Erythroblast (primary cell): ENCODE results near the gene C14orf39.
"Not testable (repeated sequence)": the region's sequence is repeated elsewhere in the genome, so short reads cannot be mapped to it uniquely, and the experiment has no call there.

Experiments
- DNase-seq, 2 experiments: peaks; one replicate each; lab custom pipeline; 2025; lab: John Stamatoyannopoulos, UW
- GATA1 ChIP-seq: IDR thresholded peaks from 2 replicates; pipeline ENCODE4 v1.6.1; 2011; ENCODE audit warnings: low read depth, mild to moderate bottlenecking, control low read depth, low read length, moderate library complexity
- POLR2A ChIP-seq: IDR thresholded peaks from 2 replicates; pipeline ENCODE4 v1.6.1; 2011; ENCODE audit warnings: mild to moderate bottlenecking, low read length

Gene C14orf39

GRCh38 chr14:60508363-60508706, 22.5 kb upstream of the C14orf39 start:
- TF ChIP-seq POLR2A = no peak
- no peak for TF ChIP-seq GATA1

GRCh38 chr14:60506985-60507829, 21.3 kb upstream of the C14orf39 start:
- no peak for DNase-seq
- TF ChIP-seq GATA1 = no peak
- TF ChIP-seq POLR2A = no peak

More at GRCh38 chr14:60508363-60508706, 22.5 kb upstream of the C14orf39 start:
- DNase-seq = no peak

GRCh38 chr14:60506462-60506984, 20.7 kb upstream of the C14orf39 start:
- DNase-seq = no peak
- TF ChIP-seq GATA1 (no peak), POLR2A (no peak)

DNA sequence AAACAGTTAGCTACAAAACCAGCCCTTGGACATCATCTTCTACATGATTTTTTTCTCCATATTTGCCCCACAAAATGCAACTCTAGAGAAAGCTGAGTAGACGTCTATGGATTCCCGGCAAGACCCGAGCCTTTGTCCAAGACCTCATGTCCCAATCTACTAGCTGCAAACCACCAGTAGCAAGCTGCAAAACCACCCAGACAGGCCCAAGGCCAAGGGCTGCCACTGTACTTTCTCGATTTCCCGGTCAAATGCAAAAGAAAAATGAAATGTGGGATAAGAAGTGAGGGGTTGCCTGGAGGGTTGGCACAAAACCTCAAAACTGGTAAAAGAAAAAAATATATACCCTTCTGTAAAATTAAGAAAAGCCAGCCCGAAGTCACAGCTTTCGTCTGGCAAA, 20.1 kb upstream of the C14orf39 start:
- TF ChIP-seq GATA1 = no peak
- no peak for TF ChIP-seq POLR2A
- no peak for DNase-seq

DNA sequence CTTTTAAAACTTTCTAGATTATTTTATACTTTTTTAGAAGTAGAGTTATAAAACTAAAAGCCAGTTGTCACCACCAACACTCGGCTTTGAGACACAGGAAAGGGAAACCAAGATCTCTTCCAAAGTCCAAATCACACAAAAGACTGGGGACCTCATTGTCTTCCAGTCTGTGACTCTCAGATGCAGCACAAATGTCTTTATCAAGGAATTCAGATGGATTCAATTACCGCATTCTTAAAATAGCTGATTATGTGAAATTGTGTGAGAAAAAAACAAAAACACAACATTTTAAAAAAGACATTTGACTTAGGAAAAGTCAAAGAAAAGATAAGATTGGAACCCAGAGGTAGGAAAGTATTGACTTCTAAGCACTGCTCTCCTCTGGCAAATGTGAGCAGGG, 19.6 kb upstream of the C14orf39 start:
- TF ChIP-seq POLR2A = no peak
- TF ChIP-seq GATA1 = no peak
- no peak for DNase-seq

GRCh38 chr14:60502541-60502940, 16.7 kb upstream of the C14orf39 start:
- TF ChIP-seq POLR2A = no peak
- TF ChIP-seq GATA1 = no peak
- no peak for DNase-seq

DNA sequence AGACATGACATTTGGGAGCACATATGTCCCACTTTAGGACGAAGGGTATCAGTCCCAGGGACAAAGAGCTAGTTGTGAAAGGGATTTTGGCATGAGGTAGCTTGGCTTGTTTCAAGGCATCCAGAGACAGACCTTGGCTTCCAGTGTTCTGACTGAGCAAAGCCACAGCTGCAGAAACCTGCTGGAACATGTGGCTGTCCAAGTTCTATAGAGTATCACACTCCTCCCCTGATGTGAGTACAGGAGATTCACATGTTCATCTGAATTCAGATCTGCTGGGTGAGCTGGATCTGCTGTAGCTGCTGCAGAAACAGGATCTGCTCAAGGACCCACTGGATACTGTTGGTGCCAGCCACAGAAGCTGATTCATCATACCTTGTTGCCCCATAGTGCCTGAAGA, 10.1 kb upstream of the C14orf39 start:
- TF ChIP-seq POLR2A = no peak
- no peak for TF ChIP-seq GATA1
- no peak for DNase-seq

GRCh38 chr14:60490270-60490669, 4.4 kb upstream of the C14orf39 start:
- TF ChIP-seq GATA1 = no peak
- no peak for TF ChIP-seq POLR2A
- DNase-seq = no peak

DNA sequence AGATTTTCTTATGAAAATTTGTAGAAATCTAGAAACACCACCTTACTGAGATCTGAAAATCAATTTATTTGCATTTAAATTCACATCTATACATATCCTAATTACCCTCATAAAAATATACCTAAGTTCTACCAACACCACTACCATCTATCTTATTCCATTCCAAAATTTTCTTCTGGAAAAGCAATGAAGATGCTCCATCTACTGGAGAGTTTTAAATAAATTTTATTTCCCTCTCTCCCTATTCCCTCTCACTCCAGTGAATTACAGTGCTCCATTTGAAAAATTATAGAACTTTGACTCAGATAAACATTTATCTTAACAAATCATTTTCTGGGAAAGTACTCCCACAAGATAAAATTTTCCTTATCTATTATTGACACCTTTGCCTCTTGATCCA, 2.3 kb upstream of the C14orf39 start:
- TF ChIP-seq POLR2A (no peak), GATA1 (no peak)

DNA sequence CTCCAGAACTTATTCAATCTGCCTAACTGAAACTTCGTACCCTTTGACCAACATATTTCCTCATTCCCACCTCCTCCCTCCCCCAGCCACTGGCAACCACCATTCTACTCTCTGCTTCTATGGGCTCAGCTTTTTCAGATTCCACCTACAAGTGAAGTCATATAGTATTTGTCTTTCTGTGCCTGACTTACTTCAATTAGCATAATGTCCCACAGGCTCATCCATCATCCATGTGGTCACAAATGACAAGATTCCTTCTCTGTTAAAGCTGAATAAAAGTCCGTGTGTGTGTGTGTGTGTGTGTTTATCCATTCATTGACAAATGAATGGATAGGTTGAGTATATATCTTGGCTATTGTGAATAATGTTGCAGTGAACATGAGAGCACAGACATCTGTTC, 1.3 kb upstream of the C14orf39 start:
- DNase-seq = no peak
- TF ChIP-seq GATA1 = no peak
- TF ChIP-seq POLR2A = no peak

More for the DNA sequence above, 2.3 kb upstream of the C14orf39 start:
- DNase-seq = no peak

- DNase-seq = no peak
- no peak for TF ChIP-seq POLR2A
- no peak for TF ChIP-seq GATA1
Observed at GRCh38 chr14:60485057-60485597, 736 bp downstream of the C14orf39 start.

GRCh38 chr14:60482743-60483142, 3.1 kb downstream of the C14orf39 start:
- DNase-seq = no peak
- no peak for TF ChIP-seq POLR2A
- no peak for TF ChIP-seq GATA1

DNA sequence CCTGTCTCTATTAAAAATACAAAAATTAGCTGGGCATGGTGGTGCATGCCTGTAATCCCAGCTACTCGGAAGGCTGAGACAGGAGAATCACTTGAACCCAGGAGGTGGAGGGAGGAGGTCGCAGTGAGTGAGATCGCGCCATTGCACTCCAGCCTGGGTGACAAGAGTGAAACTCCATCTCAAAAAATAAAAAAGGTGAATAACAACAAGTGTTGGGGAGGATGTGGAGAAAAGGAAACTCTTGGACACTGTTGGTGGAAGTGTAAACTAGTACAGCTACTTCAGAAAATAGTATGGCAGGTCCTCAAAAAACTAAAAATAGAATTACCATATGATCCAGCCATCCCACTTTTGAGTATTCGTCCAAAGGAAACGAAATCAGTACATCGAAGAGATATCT, 5.6 kb downstream of the C14orf39 start:
- not testable (repeated sequence) for DNase-seq

DNA sequence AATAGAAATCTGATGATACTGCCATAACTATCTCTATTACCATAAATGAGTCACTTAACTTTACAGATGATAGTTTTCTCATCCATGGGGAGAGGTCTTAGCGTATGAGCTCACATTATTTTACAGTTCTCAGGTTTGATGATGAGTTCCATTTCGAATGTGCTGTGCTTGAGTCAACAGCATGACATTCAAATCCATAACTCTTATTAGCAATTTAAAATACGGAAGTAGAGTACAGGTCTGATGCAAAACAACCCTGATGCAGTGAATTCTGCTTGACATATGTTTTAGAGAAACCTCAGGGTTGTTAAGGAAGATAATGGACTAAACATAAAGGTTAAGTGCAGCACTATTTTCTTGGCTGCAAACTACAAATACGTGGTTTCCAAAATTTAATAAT, 30.0 kb downstream of the C14orf39 start:
- TF ChIP-seq GATA1 = no peak
- TF ChIP-seq POLR2A = no peak
- no peak for DNase-seq
